ENCODE measurements around the gene TGM5. TPM values are rescaled to one million over a fixed set of nuclear protein-coding genes. Genes with fewer than 3 reads are reported as not detected.

Gene TGM5
- total RNA-seq, 6 donors from 2014 or later, result 0.30 TPM; not detected in 5

DNA sequence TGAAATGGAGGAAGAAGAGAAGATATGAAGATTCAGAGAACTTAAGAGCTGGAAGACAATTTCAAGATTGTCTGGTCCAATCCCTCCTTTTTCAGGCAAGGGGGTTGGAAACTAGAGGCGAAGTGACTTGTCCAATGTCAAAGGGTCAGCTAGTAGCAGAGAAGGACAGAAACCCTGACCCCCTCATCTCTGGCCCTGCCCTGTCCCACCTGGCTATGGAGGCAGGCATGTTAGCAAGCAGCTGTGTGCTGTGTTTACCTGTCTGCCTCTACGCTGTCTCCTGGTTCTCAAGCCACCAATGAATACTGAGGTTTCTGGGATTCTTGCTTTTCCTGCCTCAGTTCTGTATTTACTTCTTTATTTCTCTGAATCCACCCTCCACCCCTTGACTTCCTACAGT, 342 bp downstream of the TGM5 start:
- ATAC-seq (ENCODE audit: low FRiP score in 2 of 2), result no peak
- Histone ChIP-seq H3K27me3 (no peaks in the 10 kb centered on the region), H3K4me3 (no peak overlapping the region), H3K27ac (no peak overlapping the region), H3K36me3 (no peaks in the 10 kb centered on the region), H3K4me1 (no peaks in the 10 kb centered on the region), H3K9me3 (no peaks in the 10 kb centered on the region)
- TF ChIP-seq, protein P1, sequence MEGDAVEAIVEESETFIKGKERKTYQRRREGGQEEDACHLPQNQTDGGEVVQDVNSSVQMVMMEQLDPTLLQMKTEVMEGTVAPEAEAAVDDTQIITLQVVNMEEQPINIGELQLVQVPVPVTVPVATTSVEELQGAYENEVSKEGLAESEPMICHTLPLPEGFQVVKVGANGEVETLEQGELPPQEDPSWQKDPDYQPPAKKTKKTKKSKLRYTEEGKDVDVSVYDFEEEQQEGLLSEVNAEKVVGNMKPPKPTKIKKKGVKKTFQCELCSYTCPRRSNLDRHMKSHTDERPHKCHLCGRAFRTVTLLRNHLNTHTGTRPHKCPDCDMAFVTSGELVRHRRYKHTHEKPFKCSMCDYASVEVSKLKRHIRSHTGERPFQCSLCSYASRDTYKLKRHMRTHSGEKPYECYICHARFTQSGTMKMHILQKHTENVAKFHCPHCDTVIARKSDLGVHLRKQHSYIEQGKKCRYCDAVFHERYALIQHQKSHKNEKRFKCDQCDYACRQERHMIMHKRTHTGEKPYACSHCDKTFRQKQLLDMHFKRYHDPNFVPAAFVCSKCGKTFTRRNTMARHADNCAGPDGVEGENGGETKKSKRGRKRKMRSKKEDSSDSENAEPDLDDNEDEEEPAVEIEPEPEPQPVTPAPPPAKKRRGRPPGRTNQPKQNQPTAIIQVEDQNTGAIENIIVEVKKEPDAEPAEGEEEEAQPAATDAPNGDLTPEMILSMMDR (IDR thresholded peaks at IDR 0.05), result no peak
- no peak for TF ChIP-seq EP300 (IDR thresholded peaks at IDR 0.05)
- no peak for TF ChIP-seq POLR2AphosphoS5 (IDR thresholded peaks at IDR 0.05)
- no peak for TF ChIP-seq POLR2A (IDR thresholded peaks at IDR 0.05)
- DNase-seq, result no peak
- 89 to 100% methylated on average over 2 of the region's 2 CpGs for WGBS, 2 donors

DNA sequence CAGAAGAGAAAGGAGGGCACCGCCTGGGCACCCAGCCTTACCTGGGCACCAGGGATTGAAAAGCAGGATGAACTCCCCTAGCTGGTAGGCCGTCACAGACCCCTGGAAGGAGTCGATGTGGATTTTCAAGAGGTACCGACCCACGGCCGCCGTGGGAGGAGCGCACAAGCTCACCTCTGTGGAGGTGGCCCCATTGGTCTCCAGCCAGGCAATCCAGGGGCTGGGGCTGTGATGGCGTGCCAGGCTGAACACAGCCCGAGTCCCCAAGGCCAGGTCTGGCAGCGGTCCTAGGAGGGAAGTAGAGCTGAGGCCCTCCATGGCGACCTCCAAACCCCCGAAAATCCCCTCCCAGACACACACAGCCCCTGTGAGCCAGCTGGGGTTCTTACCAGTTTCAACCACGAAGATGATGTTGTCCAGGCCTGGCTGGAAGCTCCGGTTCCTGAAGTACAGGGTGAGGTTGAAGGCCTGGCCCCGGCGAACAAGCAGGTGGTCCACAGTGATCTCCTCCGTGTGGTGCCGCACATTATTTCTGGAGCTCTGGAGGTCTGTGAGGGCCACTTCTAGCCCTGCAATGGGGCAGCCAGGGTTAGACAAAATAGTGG, 6.6 kb downstream of the TGM5 start:
- H3K27me3 ChIP-seq, result no peaks in the 10 kb centered on the region
- H3K27ac ChIP-seq, result no peak overlapping the region
- no peaks in the 10 kb centered on the region for H3K4me1 ChIP-seq
- TF ChIP-seq EP300 (IDR thresholded peaks at IDR 0.05), result no peak
- TF ChIP-seq POLR2A (IDR thresholded peaks at IDR 0.05), result no peak
- TF ChIP-seq POLR2AphosphoS5 (IDR thresholded peaks at IDR 0.05), result no peak
- TF ChIP-seq, protein P1 (IDR thresholded peaks at IDR 0.05), result no peak
- no peaks in the 10 kb centered on the region for H3K36me3 ChIP-seq
- WGBS, 2 donors, result 87 to 92% methylated on average over 14 of the region's 19 CpGs
- no peaks in the 10 kb centered on the region for H3K9me3 ChIP-seq
- ATAC-seq (ENCODE audit: low FRiP score in 2 of 2) (no peak), DNase-seq (peak in 1 of 2 donors; percentile 67)
- H3K4me3 ChIP-seq, result no peak overlapping the region

DNA sequence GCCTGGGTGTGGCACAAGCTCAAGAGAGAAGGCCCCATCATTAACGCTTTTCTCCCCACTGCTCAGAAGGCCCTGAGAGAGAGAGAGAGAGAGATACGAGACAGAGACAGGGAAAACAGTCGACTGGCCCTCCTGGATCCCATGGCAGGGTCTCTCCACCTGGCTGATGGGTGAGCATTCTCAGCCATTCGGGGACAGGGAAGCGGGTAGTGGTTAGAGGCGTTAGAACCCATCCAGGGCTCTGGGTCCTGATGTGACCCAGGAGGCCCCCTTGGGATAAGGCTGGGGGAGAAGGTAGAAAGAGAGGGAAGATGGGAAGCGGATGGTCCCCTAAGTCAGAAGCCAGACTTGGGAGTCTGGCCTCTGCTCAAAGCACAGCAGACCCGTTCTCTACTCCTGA, 7.9 kb downstream of the TGM5 start:
- Histone ChIP-seq H3K4me3 (no peak overlapping the region), H3K9me3 (no peaks in the 10 kb centered on the region), H3K4me1 (no peaks in the 10 kb centered on the region), H3K27me3 (no peaks in the 10 kb centered on the region), H3K36me3 (no peaks in the 10 kb centered on the region), H3K27ac (no peak overlapping the region)
- ATAC-seq (ENCODE audit: low FRiP score in 2 of 2) (no peak), DNase-seq (no peak)
- TF ChIP-seq POLR2A (IDR thresholded peaks at IDR 0.05), result no peak
- TF ChIP-seq, protein P1 (IDR thresholded peaks at IDR 0.05), result no peak
- WGBS, 2 donors, result 83 to 86% methylated on average over 8 of the region's 8 CpGs

DNA sequence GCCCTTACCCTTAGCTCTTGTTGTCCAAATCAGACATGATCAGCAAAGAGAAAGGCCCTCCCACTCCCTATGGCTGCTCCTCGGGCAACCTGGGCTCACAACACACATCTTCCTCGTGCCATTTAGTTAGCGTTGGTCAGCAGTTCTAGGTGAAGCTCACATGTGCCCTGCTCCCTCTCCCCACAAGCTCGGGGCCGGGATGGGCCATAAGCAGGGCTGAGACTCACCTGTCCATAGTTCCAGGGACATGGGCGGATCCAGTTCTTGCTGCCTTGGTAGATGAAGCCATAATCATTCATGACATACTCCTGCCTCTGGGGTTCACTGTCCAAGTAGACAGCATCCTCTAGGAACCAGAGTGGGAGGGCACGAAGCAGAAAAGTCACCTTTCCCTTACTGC, 10.4 kb downstream of the TGM5 start:
- Histone ChIP-seq H3K36me3 (no peaks in the 10 kb centered on the region), H3K4me1 (no peaks in the 10 kb centered on the region), H3K9me3 (no peaks in the 10 kb centered on the region), H3K4me3 (no peak overlapping the region), H3K27ac (no peak overlapping the region), H3K27me3 (no peaks in the 10 kb centered on the region)
- WGBS, 2 donors, result 80 to 84% methylated on average over 5 to 7 of the region's 7 CpGs
- TF ChIP-seq POLR2AphosphoS5 (IDR thresholded peaks at IDR 0.05) (no peak), POLR2A (IDR thresholded peaks at IDR 0.05) (no peak), EP300 (IDR thresholded peaks at IDR 0.05) (no peak)
- TF ChIP-seq, protein P1 (IDR thresholded peaks at IDR 0.05), result no peak
- ATAC-seq (ENCODE audit: low FRiP score in 2 of 2), result no peak
- DNase-seq, result no peak

DNA sequence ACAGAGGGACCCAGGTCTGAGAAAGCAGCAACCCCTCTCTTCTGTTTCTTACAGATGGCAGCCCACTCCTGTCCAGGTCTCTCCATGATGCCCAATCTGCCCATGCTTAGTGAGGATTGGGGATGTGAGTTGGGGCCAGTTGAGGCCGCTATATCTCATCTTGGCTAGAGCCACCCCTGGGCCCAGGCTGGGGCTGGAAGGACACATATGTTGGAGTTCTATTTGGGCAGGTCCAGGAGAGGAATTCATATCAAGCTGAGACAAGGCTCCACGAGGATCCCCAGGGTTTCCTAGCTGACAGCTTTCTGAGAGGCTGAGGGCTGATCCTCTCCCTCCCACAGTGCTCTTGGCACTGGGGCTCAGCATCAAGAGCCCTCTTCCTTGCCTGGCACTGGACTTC, 11.4 kb downstream of the TGM5 start:
- TF ChIP-seq POLR2A (IDR thresholded peaks at IDR 0.05), result no peak
- TF ChIP-seq, protein P1 (IDR thresholded peaks at IDR 0.05), result no peak
- no peak for TF ChIP-seq POLR2AphosphoS5 (IDR thresholded peaks at IDR 0.05)
- TF ChIP-seq EP300 (IDR thresholded peaks at IDR 0.05), result no peak
- Histone ChIP-seq H3K36me3 (no peaks in the 10 kb centered on the region), H3K27ac (no peak overlapping the region), H3K4me3 (no peak overlapping the region), H3K4me1 (no peaks in the 10 kb centered on the region), H3K27me3 (no peaks in the 10 kb centered on the region), H3K9me3 (no peaks in the 10 kb centered on the region)
- 75 to 92% methylated on average over 2 of the region's 2 CpGs for WGBS, 2 donors
- no peak for DNase-seq
- no peak for ATAC-seq (ENCODE audit: low FRiP score in 2 of 2)

Measured in upper lobe of left lung (tissue), 6 donors.